HCT116 (cell line): Measurements from ENCODE around the gene PRSS1. TPM values are rescaled to one million over a fixed set of nuclear protein-coding genes. Genes with fewer than 3 reads are reported as not detected.
"Not testable (repeated sequence)": the region's sequence is repeated elsewhere in the genome, so short reads cannot be mapped to it uniquely, and the experiment has no call there.

ENCODE experiments used
- ATAC-seq: fragments of 200-7000 bp; cut with Tn5 transposase; 2 replicates; pipeline ENCODE4 v1.9.1; 2020; ENCODE audit warnings: mild to moderate bottlenecking, moderate library complexity
- BruUV-seq: library from RNA; stranded (reverse); fragments of 400-500 nt; replicated peaks from 2 replicates; lab custom pipeline; 2021; lab: Mats Ljungman, UMichigan
- CTCF ChIA-PET: fragments of 300-600 bp; sonication (Branson Sonifier 250); formaldehyde crosslinking; loops from one replicate; lab custom pipeline; 2021; ENCODE audit warnings: antibody characterized with exemption; lab: Charles Lee
- POLR2A ChIA-PET: fragments of 300-600, 350-600 bp; sonication (Branson Sonifier 250); formaldehyde crosslinking; loops from one replicate; lab custom pipeline; 2021; ENCODE audit warnings: antibody characterized with exemption; lab: Charles Lee
- RAD21 ChIA-PET, 2 experiments: fragments of 300-600 bp; sonication (Branson Sonifier 250); formaldehyde crosslinking; loops; one replicate each; lab custom pipeline; 2023; ENCODE audit warnings: low total read pairs in 2 of 2; ENCODE audit not compliant: uncharacterized antibody in 2 of 2, unreplicated experiment in 2 of 2, low non-redundant PET in 1 of 2; lab: Charles Lee
- DNase-seq: peaks from one replicate; pipeline ENCODE4 v3.0.0-alpha.2; 2010; ENCODE audit warnings: low read depth, low spot score
- H2AFZ ChIP-seq: fragments of 200-600 bp; shearing (Covaris generic), sonication (generic); 2 replicates; pipeline ENCODE4 v1.6.1; 2017; ENCODE audit warnings: low read depth, mixed run types, mixed read lengths, antibody characterized with exemption, low read length; ENCODE audit not compliant: poor library complexity, severe bottlenecking
- H3K27ac ChIP-seq: 2 replicates; pipeline ENCODE4 v1.5.1; 2012; ENCODE audit warnings: low read depth, low read length
- H3K27me3 ChIP-seq: fragments of 200-600 bp; sonication (generic); 2 replicates; pipeline ENCODE4 v1.6.1; 2016; ENCODE audit warnings: mixed run types, low read length, mixed read lengths; ENCODE audit not compliant: insufficient read depth
- H3K36me3 ChIP-seq, 2 experiments: fragments of 200-500 bp in 1 of 2; fragments of 200-600 bp in 1 of 2; sonication (Bioruptor generic) in 1 of 2; sonication (generic) in 1 of 2; 2 replicates each; pipeline versions ENCODE4 v1.5.1 to v1.6.1; 2014 to 2016; ENCODE audit warnings: low read length in 2 of 2, inconsistent platforms in 1 of 2, mixed read lengths in 1 of 2, mixed run types in 1 of 2; ENCODE audit not compliant: insufficient read depth in 2 of 2, control insufficient read depth in 1 of 2
- H3K4me1 ChIP-seq, 2 experiments: fragments of 200-600 bp in 1 of 2; sonication (generic) in 1 of 2; 2 replicates each; pipeline versions ENCODE4 v1.5.1 to v1.6.1; 2012 to 2017; ENCODE audit warnings: low read length in 2 of 2, inconsistent platforms in 1 of 2, mild to moderate bottlenecking in 1 of 2, mixed read lengths in 1 of 2, mixed run types in 1 of 2, moderate library complexity in 1 of 2; ENCODE audit not compliant: insufficient read depth in 2 of 2, control insufficient read depth in 1 of 2
- H3K4me2 ChIP-seq: fragments of 200-600 bp; sonication (generic); 2 replicates; pipeline ENCODE4 v1.6.1; 2017; ENCODE audit warnings: mixed run types, low read length, mixed read lengths
- H3K4me3 ChIP-seq, 2 experiments: fragments of 200-600 bp in 1 of 2; sonication (generic) in 1 of 2; replicated peaks in 1 of 2; 2 replicates each; pipeline ENCODE4 v1.5.1; 2011 to 2016; ENCODE audit warnings: low read length in 2 of 2, control low read depth in 1 of 2, low read depth in 1 of 2, mild to moderate bottlenecking in 1 of 2, mixed read lengths in 1 of 2, mixed run types in 1 of 2
- H3K79me2 ChIP-seq: fragments of 200-600 bp; sonication (generic); 2 replicates; pipeline ENCODE4 v1.6.1; 2017; ENCODE audit warnings: mild to moderate bottlenecking, mixed run types, low read length, moderate library complexity, mixed read lengths; ENCODE audit not compliant: insufficient read depth
- H3K9ac ChIP-seq: fragments of 200-600 bp; sonication (generic); 2 replicates; pipeline ENCODE4 v1.6.1; 2016; ENCODE audit warnings: low read length, mixed read lengths
- H3K9me2 ChIP-seq: fragments of 200-600 bp; sonication (generic), shearing (Covaris generic); 2 replicates; pipeline ENCODE4 v1.6.1; 2017; ENCODE audit warnings: mixed run types, mild to moderate bottlenecking, moderate library complexity; ENCODE audit not compliant: insufficient read depth
- H3K9me3 ChIP-seq, 2 experiments: fragments of 200-500 bp in 1 of 2; fragments of 200-600 bp in 1 of 2; sonication (Bioruptor generic) in 1 of 2; sonication (generic) in 1 of 2; 2 replicates each; pipeline ENCODE4 v1.6.1; 2014 to 2017; ENCODE audit warnings: low read length in 2 of 2, mixed read lengths in 2 of 2, inconsistent platforms in 1 of 2, low read depth in 1 of 2, mild to moderate bottlenecking in 1 of 2, mixed run types in 1 of 2, moderate library complexity in 1 of 2; ENCODE audit not compliant: control insufficient read depth in 1 of 2, insufficient read depth in 1 of 2
- H4K20me1 ChIP-seq: fragments of 200-600 bp; sonication (generic), shearing (Covaris generic); 2 replicates; pipeline ENCODE4 v1.6.1; 2017; ENCODE audit warnings: mixed run types, mild to moderate bottlenecking, moderate library complexity; ENCODE audit not compliant: insufficient read depth
- CEBPB ChIP-seq: IDR thresholded peaks from 2 replicates; pipeline ENCODE4 v1.6.1; 2012; ENCODE audit warnings: low read depth
- EGR1 ChIP-seq: IDR thresholded peaks from 2 replicates; pipeline ENCODE4 v1.6.1; 2012; ENCODE audit warnings: low read depth
- ELF1 ChIP-seq: IDR thresholded peaks from 2 replicates; pipeline ENCODE4 v1.6.1; 2012; ENCODE audit warnings: low read depth, borderline replicate concordance
- EZH2 ChIP-seq: fragments of 200-600 bp; sonication (generic); IDR thresholded peaks from 2 replicates; pipeline ENCODE4 v1.6.1; 2017; ENCODE audit warnings: antibody characterized with exemption, mixed run types
- EZH2phosphoT487 ChIP-seq: fragments of 200-600 bp; IDR thresholded peaks from 2 replicates; pipeline ENCODE4 v1.6.1; 2018; ENCODE audit warnings: antibody characterized with exemption, borderline replicate concordance
- FOSL1 ChIP-seq: IDR thresholded peaks from 2 replicates; pipeline ENCODE4 v1.6.1; 2012; ENCODE audit warnings: low read depth
- JUND ChIP-seq: IDR thresholded peaks from 2 replicates; pipeline ENCODE4 v1.6.1; 2012
- POLR2A ChIP-seq: IDR thresholded peaks from 2 replicates; pipeline ENCODE4 v1.7.0; 2011; ENCODE audit warnings: borderline replicate concordance; ENCODE audit not compliant: insufficient read depth, insufficient read length; ENCODE audit errors: extremely low read depth
- POLR2AphosphoS5 ChIP-seq: IDR thresholded peaks from 2 replicates; pipeline ENCODE4 v1.6.1; 2011; ENCODE audit warnings: mild to moderate bottlenecking, low read depth, low read length, moderate library complexity
- REST ChIP-seq: IDR thresholded peaks from 2 replicates; pipeline ENCODE4 v1.6.1; 2012; ENCODE audit warnings: low read depth
- SP1 ChIP-seq: IDR thresholded peaks from 2 replicates; pipeline ENCODE4 v1.6.1; 2012; ENCODE audit warnings: low read depth
- SRF ChIP-seq: IDR thresholded peaks from 2 replicates; pipeline ENCODE4 v1.6.1; 2012; ENCODE audit warnings: low read depth
- TCF7L2 ChIP-seq: IDR thresholded peaks from 2 replicates; pipeline ENCODE4 v1.7.0; 2011; ENCODE audit warnings: borderline replicate concordance, inconsistent platforms; ENCODE audit not compliant: insufficient read depth, insufficient read length; ENCODE audit errors: extremely low read depth
- ZFX ChIP-seq: fragments of 450-650 bp; IDR thresholded peaks from 2 replicates; pipeline ENCODE4 v1.6.1; 2017
- intact Hi-C: fragments of 100-400 bp; cut with micrococcal nuclease; formaldehyde crosslinking; loops from 2 replicates; pipeline ENCODE4 v1.10.0; 2022
- total RNA-seq: library from RNA; stranded (reverse); gene quantifications from one replicate; pipeline ENCODE4 v1.2.1, GENCODE V29; 2021; ENCODE audit not compliant: unreplicated experiment
- TF ChIP-seq, protein P1 (sequence below): IDR thresholded peaks from 2 replicates; pipeline ENCODE4 v1.6.1; 2012

PRSS1 gene
- total RNA-seq, 1 experiment from 2014 or later: 14.6 TPM

DNA sequence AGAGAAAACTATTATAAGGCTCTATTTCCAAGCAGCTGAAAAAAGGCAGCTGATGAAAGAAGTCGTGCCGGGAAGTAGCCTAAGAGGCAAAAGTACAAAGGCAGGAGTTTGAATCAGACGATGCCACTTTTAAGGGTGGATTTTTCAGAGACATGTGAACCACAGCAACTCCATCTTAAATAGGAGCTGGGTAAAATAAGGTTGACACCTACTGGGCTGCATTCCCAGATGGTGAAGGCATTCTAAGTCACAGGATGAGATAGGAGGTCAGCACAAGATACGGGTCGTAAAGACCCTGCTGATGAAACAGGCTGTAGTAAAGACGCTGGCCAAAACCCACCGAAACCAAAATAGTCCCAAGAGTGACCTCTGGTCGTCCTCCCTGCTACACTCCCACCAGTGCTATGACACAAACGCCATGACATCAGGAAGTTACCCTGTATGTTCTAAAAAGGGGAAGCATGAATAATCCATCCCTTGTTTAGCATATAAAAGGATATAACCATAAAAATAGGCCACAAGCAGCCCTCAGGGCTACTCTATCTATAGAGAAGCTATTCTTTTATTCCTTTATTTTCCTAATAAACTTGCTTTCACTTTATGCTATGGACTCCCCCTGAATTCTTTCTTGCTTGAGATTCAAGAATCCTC, 45.5 kb upstream of the PRSS1 start:
- Histone ChIP-seq H3K9me3 (no peaks in the 10 kb centered on the region), H3K9ac (no peak overlapping the region), H3K4me1 (no peaks in the 10 kb centered on the region), H2AFZ (no peak overlapping the region), H3K9me2 (no peaks in the 10 kb centered on the region; the same call in 1 of the 2 replicates), H3K27me3 (no peaks in the 10 kb centered on the region; the same call in 1 of the 2 replicates), H3K4me3 (no peak overlapping the region), H4K20me1 (no peaks in the 10 kb centered on the region), H3K79me2 (no peaks in the 10 kb centered on the region), H3K4me2 (no peak overlapping the region), H3K36me3 (no peaks in the 10 kb centered on the region), H3K27ac (no peak overlapping the region)
- ATAC-seq (no peak), DNase-seq (no peak)
- intact Hi-C loops: no loop called here
- ChIA-PET RAD21 (no interaction called here), CTCF (no interaction called here), POLR2A (no interaction called here)
- BruUV-seq: no TSS peak
- TF ChIP-seq REST: no peak
- TF ChIP-seq POLR2A: no peak
- TF ChIP-seq JUND: no peak
- TF ChIP-seq, protein P1, sequence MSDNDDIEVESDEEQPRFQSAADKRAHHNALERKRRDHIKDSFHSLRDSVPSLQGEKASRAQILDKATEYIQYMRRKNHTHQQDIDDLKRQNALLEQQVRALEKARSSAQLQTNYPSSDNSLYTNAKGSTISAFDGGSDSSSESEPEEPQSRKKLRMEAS: no peak
- TF ChIP-seq EZH2phosphoT487: no peak
- no peak for TF ChIP-seq ELF1
- no peak for TF ChIP-seq SP1
- no peak for TF ChIP-seq TCF7L2
- no peak for TF ChIP-seq EZH2
- no peak for TF ChIP-seq EGR1
- TF ChIP-seq FOSL1: no peak
- TF ChIP-seq CEBPB: no peak
- no peak for TF ChIP-seq POLR2AphosphoS5
- no peak for TF ChIP-seq ZFX
- TF ChIP-seq SRF: no peak

GRCh38 chr7:142708726-142709125, 40.5 kb upstream of the PRSS1 start:
- H2AFZ ChIP-seq, H3K36me3 ChIP-seq, RAD21 ChIA-PET, DNase-seq, H3K9me3 ChIP-seq, intact Hi-C loops, BruUV-seq, H3K79me2 ChIP-seq, H3K9me2 ChIP-seq, H3K9ac ChIP-seq, ATAC-seq, H3K4me1 ChIP-seq, H4K20me1 ChIP-seq, POLR2A ChIA-PET, H3K4me2 ChIP-seq, CTCF ChIA-PET, H3K4me3 ChIP-seq, H3K27ac ChIP-seq, H3K27me3 ChIP-seq: not testable (repeated sequence)
